Smooth muscle cell (in vitro differentiated cells): ENCODE data around the gene HORMAD1. TPM values are rescaled to one million over a fixed set of nuclear protein-coding genes. Genes with fewer than 3 reads are reported as not detected.

Source experiments
- DNase-seq: peaks from one replicate; lab custom pipeline; 2025; ENCODE audit not compliant: unreplicated experiment; lab: John Stamatoyannopoulos, UW
- H2AFZ ChIP-seq: fragments of 200-600 bp; sonication (generic); 2 replicates; pipeline ENCODE4 v1.6.0; 2016; ENCODE audit warnings: antibody characterized with exemption, low read depth, mild to moderate bottlenecking
- H3F3A ChIP-seq: fragments of 200-600 bp; sonication (generic); 2 replicates; pipeline ENCODE4 v1.6.0; 2017; ENCODE audit warnings: antibody characterized with exemption, low read depth
- H3K27ac ChIP-seq: fragments of 200-600 bp; sonication (generic); 2 replicates; pipeline ENCODE4 v1.5.1; 2016; ENCODE audit warnings: low read depth, mild to moderate bottlenecking
- H3K27me3 ChIP-seq: fragments of 200-600 bp; sonication (generic); 2 replicates; pipeline ENCODE4 v1.6.1; 2016; ENCODE audit warnings: low read depth, mild to moderate bottlenecking
- H3K36me3 ChIP-seq: fragments of 200-600 bp; sonication (generic); 2 replicates; pipeline ENCODE4 v1.5.1; 2016; ENCODE audit warnings: low read depth
- H3K4me1 ChIP-seq: fragments of 200-600 bp; sonication (generic); 2 replicates; pipeline ENCODE4 v1.5.1; 2016; ENCODE audit warnings: low read depth
- H3K4me2 ChIP-seq: fragments of 200-600 bp; sonication (generic); 2 replicates; pipeline ENCODE4 v1.6.0; 2016; ENCODE audit warnings: mild to moderate bottlenecking
- H3K4me3 ChIP-seq: fragments of 200-600 bp; sonication (generic); 2 replicates; pipeline ENCODE4 v1.5.1; 2016; ENCODE audit warnings: mild to moderate bottlenecking
- H3K79me2 ChIP-seq: fragments of 200-600 bp; sonication (generic); 2 replicates; pipeline ENCODE4 v1.6.0; 2016; ENCODE audit warnings: low read depth, mild to moderate bottlenecking
- H3K9ac ChIP-seq: fragments of 200-600 bp; sonication (generic); 2 replicates; pipeline ENCODE4 v1.6.0; 2016; ENCODE audit warnings: low read depth
- H3K9me3 ChIP-seq: fragments of 200-600 bp; sonication (generic); replicated peaks from 2 replicates; pipeline ENCODE4 v1.5.1; 2016; ENCODE audit warnings: low read depth
- H4K20me1 ChIP-seq: fragments of 200-600 bp; sonication (generic); 2 replicates; pipeline ENCODE4 v1.6.0; 2016; ENCODE audit warnings: low read depth
- WGBS: methylation state at CpG from one replicate; pipeline ENCODE4 v1.1.7; 2016; ENCODE audit warnings: low lambda C conversion rate; 5-methylcytosine and 5-hydroxymethylcytosine counted together
- polyA plus RNA-seq: library from polyadenylated mRNA; unstranded; fragments of >200 nt; fragmentation: Nextera tagmentation; extraction: Ambion mirVana; gene quantifications from 2 replicates; pipeline ENCODE4 v1.2.1, GENCODE V29; 2016
- total RNA-seq: library from RNA; depleted of rRNA; stranded (reverse); fragments of >200 nt; gene quantifications from 2 replicates; pipeline ENCODE4 v1.2.3, GENCODE V29; 2014
- TF ChIP-seq, protein P1 (sequence below): fragments of 200-600 bp; sonication (generic); IDR thresholded peaks from 2 replicates; pipeline ENCODE4 v1.5.1; 2017; ENCODE audit warnings: borderline replicate concordance, mild to moderate bottlenecking, antibody characterized with exemption; ENCODE audit not compliant: insufficient read depth, poor library complexity, severe bottlenecking

Gene HORMAD1
- total and polyA plus RNA-seq, 2 experiments from 2014 or later, result not detected

GRCh38 chr1:150674881-150675280, 45.8 kb downstream of the HORMAD1 start:
- H3K79me2 ChIP-seq, result peaks cover 4% of the 10 kb centered on the region
- no peaks in the 10 kb centered on the region for H4K20me1 ChIP-seq
- H3K9me3 ChIP-seq, result no peaks in the 10 kb centered on the region
- no peaks in the 10 kb centered on the region for H3F3A ChIP-seq
- no peak overlapping the region for H3K4me2 ChIP-seq
- no peaks in the 10 kb centered on the region for H3K36me3 ChIP-seq
- no peak overlapping the region for H3K27ac ChIP-seq
- no peak for DNase-seq
- TF ChIP-seq, protein P1, sequence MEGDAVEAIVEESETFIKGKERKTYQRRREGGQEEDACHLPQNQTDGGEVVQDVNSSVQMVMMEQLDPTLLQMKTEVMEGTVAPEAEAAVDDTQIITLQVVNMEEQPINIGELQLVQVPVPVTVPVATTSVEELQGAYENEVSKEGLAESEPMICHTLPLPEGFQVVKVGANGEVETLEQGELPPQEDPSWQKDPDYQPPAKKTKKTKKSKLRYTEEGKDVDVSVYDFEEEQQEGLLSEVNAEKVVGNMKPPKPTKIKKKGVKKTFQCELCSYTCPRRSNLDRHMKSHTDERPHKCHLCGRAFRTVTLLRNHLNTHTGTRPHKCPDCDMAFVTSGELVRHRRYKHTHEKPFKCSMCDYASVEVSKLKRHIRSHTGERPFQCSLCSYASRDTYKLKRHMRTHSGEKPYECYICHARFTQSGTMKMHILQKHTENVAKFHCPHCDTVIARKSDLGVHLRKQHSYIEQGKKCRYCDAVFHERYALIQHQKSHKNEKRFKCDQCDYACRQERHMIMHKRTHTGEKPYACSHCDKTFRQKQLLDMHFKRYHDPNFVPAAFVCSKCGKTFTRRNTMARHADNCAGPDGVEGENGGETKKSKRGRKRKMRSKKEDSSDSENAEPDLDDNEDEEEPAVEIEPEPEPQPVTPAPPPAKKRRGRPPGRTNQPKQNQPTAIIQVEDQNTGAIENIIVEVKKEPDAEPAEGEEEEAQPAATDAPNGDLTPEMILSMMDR, result no peak
- H3K4me3 ChIP-seq, result no peak overlapping the region
- no peak overlapping the region for H2AFZ ChIP-seq
- no peaks in the 10 kb centered on the region for H3K4me1 ChIP-seq
- H3K9ac ChIP-seq, result no peak overlapping the region
- 98% methylated on average over 4 of the region's 4 CpGs for WGBS
- no peaks in the 10 kb centered on the region for H3K27me3 ChIP-seq

DNA sequence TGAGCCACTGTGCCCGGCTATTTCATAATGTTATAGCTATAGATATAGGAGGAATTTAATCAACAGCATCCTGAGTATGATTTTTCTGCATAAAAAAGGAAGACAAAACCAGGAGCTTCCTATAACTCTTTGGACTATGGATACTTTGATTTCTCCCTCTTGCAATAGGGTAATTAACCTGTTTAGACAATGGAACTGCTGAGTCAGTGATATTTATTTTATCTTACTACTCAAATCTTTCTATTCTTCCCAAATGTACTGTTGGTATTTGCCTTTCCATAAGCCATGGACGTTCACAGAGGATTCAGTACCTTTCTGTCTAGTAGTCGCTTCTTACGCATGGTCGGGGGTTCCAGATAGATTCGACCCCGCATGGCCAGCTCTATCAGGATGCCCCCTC, 57.4 kb downstream of the HORMAD1 start:
- no peak for DNase-seq
- Histone ChIP-seq H3K9me3 (no peaks in the 10 kb centered on the region), H3K4me3 (no peak overlapping the region), H3K4me1 (no peaks in the 10 kb centered on the region), H3K79me2 (no peaks in the 10 kb centered on the region), H3K27me3 (no peaks in the 10 kb centered on the region), H3F3A (no peaks in the 10 kb centered on the region), H3K9ac (no peak overlapping the region), H2AFZ (no peak overlapping the region), H3K36me3 (peaks cover 6% of the 10 kb centered on the region), H3K4me2 (no peak overlapping the region), H3K27ac (no peak overlapping the region), H4K20me1 (no peaks in the 10 kb centered on the region)
- TF ChIP-seq, protein P1, result no peak
- WGBS, result 82% methylated on average over 7 of the region's 7 CpGs

- Histone ChIP-seq H3K9ac (no peak overlapping the region), H3K4me2 (no peak overlapping the region), H3K27ac (no peak overlapping the region), H3K4me1 (no peaks in the 10 kb centered on the region), H3F3A (no peaks in the 10 kb centered on the region), H3K27me3 (no peaks in the 10 kb centered on the region), H3K79me2 (no peaks in the 10 kb centered on the region), H4K20me1 (no peaks in the 10 kb centered on the region), H3K4me3 (no peak overlapping the region), H2AFZ (no peak overlapping the region), H3K36me3 (peaks cover 6% of the 10 kb centered on the region), H3K9me3 (no peaks in the 10 kb centered on the region)
- TF ChIP-seq, protein P1, result no peak
- DNase-seq, result no peak
- WGBS, result 98% methylated on average over 9 of the region's 9 CpGs
Observed at GRCh38 chr1:150662811-150663210, 57.9 kb downstream of the HORMAD1 start.

DNA sequence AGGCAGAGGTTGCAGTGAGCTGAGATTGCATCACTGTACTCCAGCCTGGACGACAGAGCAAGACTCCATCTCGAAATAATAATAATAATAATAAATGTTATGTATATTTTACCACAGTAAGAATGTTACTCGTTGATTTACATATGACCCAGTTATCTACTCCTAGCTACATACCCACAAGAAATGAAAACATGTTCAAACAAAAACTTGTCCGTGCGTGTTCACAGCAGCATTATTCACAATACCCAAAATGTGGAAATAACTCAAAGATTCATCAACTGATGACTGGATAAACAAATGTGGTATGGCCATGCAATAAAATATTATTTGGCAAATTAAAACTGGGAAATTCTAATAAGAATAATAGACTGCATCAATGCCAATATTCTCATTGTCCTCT, 59.5 kb downstream of the HORMAD1 start:
- H3K36me3 ChIP-seq, result peaks cover 6% of the 10 kb centered on the region
- no peak overlapping the region for H3K4me2 ChIP-seq

More for the DNA sequence above, 59.5 kb downstream of the HORMAD1 start:
- no peak overlapping the region for H3K27ac ChIP-seq
- 94% methylated on average over 5 of the region's 5 CpGs for WGBS
- no peak overlapping the region for H3K4me3 ChIP-seq
- no peaks in the 10 kb centered on the region for H3K4me1 ChIP-seq
- TF ChIP-seq, protein P1, result no peak
- H3K9ac ChIP-seq, result no peak overlapping the region
- H3K27me3 ChIP-seq, result no peaks in the 10 kb centered on the region
- no peaks in the 10 kb centered on the region for H3K79me2 ChIP-seq
- H3K9me3 ChIP-seq, result no peaks in the 10 kb centered on the region
- no peaks in the 10 kb centered on the region for H4K20me1 ChIP-seq
- H2AFZ ChIP-seq, result no peak overlapping the region
- no peak for DNase-seq
- H3F3A ChIP-seq, result no peaks in the 10 kb centered on the region
